GM12875 (cell line): ENCODE measurements around the gene MPV17L.
"Not testable (repeated sequence)": the region's sequence is repeated elsewhere in the genome, so short reads cannot be mapped to it uniquely, and the experiment has no call there.

Experiments
- H3K4me3 ChIP-seq: one replicate; pipeline ENCODE4 v1.5.1; 2011; ENCODE audit warnings: low read depth, low read length, control low read depth
- TF ChIP-seq, protein P1 (sequence below): IDR thresholded peaks from 2 replicates; pipeline ENCODE4 v1.5.1; 2011; ENCODE audit warnings: low read depth, mild to moderate bottlenecking, control low read depth, inconsistent platforms, low read length, moderate library complexity, borderline replicate concordance; ENCODE audit not compliant: insufficient read depth

Gene MPV17L

DNA sequence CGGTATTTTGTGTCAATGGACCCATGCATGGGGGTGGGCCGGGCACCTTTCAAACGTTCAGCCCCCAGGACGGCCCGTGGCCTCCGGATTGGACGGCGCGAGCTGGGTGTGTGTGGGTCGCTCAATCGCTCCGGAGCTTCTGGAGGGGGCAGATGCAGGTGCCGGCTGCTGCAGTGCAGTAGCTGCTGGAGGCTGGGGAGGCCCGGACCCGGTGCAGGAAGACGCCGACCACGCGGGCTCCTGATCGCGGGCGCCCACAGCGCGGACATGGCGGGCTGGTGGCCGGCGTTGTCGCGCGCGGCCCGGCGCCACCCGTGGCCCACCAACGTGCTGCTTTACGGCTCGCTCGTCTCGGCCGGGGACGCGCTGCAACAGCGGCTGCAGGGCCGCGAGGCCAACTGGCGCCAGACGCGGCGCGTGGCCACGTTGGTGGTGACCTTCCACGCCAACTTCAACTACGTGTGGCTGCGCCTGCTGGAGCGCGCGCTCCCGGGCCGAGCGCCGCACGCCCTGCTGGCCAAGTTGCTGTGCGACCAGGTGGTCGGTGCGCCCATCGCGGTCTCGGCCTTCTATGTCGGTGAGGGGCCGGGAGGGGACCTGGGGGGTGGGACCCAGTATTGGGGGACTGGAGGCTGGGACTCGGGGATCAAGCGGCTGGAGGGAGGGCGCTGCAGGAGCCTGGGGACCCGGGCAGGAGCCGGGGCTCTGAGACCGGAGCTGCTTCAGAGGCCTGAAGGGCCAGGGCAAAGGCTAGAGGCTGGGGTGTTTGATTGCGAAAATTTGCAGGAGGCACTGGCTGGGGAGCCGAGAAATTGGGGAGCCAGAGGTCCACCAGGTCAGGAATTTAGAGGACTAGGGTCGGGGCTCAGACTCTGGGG is at the start of gene MPV17L:
Gene MPV17L, plus strand, starts transcription at position 124 of the 878 bp plus-strand sequence. Its CDS starts 144 bp downstream, at position 268.
- H3K4me3 ChIP-seq, result not testable (repeated sequence)

DNA sequence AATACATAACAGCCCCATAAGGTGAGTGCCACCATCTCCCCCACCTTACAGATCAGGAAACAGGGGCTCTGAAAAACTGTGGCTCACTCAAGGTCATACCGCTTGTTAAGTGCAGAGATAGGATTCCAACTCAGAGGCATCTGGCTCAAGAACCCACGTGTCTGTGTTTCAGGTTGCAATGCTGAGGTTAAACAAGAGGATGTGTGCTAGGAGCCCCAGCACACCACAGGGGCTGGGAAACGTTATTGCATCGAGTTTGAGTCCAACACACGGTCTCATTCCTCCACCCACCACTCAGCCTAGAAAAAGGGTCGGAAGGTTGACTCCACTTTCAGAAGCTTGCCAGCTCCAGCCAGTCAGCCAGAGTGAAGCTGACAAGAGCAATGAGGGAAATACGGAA is 46.8 kb upstream of the MPV17L start:
- H3K4me3 ChIP-seq, result not testable (repeated sequence)

DNA sequence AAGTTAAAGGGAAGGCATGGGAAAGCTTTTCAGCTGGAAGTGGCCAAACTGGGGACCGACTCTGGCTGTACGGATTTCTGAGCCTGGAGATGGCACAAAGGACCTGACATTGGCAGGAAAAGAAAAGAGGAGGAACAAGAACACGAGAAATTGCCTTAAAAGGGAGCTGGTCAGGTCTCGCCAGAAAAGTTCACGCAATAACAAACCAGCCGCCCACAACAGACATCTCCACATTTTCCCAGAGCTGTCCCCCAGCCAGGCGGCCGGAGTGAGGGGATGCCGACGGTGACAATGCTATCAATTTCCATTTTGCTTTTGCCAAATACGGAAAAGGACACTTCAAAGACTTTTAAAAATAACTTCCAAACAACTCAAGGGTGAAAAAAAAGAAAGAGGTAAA is 44.3 kb upstream of the MPV17L start:
- not testable (repeated sequence) for H3K4me3 ChIP-seq

DNA sequence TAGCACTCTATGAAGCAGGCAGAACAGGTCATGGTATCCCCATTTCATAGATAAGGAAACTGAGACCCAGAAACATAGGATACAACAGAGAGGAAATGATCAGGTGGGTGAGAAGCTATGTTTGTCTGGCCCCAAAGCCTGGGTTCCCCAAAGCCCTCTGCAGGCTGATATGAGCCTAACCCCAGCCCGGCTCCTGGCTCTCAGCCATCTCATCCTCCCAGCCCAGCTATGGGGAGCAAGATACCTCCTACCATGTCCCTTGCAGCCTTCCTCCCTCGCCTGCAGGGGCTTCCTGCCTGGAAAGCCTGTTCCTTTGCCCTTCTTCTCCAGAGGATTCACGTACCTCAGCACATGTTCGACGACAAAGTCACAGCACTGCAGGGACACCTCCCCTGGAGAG is 43.8 kb upstream of the MPV17L start:
- H3K4me3 ChIP-seq, result not testable (repeated sequence)

DNA sequence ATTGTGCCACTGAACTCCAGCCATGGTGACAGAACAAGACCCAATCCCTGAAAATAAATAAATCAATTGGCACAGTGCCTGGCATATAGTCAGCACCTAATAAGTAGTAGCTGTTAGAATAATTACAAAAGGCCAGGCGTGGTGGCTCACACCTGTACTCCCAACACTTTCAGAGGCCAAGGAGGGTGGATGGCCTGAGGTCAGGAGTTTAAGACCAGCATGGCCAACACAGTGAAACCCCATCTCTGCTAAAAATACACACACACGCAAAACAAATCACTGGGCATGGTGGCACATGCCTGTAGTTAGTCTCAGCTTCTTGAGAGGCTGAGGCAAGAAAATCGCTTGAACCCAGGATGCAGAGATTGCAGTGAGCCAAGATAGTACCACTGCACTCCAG is 42.7 kb upstream of the MPV17L start:
- not testable (repeated sequence) for H3K4me3 ChIP-seq

DNA sequence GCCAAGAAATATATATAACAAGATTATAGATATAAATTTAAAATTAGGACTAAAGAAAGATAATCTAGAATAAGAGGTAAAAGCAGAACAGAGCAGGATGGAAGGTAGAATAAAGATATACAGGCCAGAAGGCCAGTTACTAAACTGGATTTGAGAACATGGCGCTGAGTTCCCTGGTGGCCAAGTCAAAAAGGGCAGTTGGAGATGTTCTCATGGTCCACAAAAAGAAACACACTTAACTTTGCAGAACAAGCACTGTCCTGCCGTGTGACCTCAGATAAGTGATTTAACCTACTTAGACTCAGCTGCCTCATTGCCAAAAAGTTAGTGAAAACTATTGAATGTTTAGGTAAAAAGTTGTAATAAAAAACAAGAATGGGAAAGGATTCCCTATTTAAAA is 40.7 kb upstream of the MPV17L start:
- not testable (repeated sequence) for H3K4me3 ChIP-seq

DNA sequence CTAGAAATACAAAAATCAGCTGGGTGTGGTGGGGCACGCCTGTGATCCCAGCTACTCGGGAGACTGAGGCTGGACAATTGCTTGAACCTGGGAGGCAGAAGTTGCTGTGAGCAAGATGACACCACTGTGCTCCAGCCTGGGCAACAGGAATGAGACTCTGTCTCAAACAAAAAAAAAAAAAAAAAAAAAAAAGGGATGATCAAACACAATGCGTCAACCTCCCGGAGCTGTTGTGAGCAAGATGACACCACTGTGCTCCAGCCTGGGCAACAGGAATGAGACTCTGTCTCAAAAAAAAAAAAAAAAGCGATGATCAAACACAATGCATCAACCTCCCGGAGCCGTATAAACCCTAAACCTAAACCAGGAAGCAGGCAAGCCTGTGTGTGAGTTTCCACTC is 38.1 kb upstream of the MPV17L start:
- H3K4me3 ChIP-seq, result not testable (repeated sequence)

DNA sequence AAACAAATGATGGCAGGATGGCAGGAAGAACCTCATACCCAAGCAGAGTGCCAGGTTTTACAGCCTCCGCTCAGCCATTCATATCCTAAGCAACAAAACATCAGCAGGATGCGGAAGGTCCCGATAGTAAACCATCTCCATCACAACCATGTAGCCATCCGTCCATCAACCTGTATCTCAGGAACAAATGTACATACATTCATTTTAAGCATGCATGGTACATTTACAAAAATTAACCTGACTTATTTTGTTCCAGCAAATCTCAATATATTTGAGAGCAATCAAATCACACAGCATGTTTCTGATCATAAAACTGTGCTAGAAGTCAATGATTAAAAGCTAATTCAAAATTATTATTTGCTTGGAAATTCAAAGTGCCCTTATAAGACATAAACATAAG is 17.4 kb upstream of the MPV17L start, which contains the start of gene NPIPA5:
Gene NPIPA5, minus strand, starts transcription at position 101 of the 400 bp plus-strand sequence. Its CDS starts 0 bp downstream, at position 101.
- not testable (repeated sequence) for H3K4me3 ChIP-seq

DNA sequence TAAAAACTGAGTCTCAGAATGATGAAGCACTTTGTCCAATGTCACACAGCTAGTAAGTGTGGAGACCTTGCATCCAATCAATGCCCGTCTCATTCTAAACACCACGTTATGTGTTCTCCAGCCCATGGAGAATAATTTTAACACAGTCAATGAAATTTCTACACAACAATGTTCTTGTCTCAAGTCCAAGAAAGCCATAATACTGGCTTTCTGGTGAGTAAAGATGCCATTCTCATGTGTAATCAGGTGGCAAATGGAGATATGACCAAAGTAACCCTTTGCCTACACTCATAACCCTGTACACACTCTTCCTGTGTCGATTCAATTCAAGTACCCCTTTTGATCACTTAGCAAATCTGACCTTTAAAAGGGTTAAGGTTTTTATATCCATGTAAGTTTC is 12.7 kb upstream of the MPV17L start:
- not testable (repeated sequence) for H3K4me3 ChIP-seq

DNA sequence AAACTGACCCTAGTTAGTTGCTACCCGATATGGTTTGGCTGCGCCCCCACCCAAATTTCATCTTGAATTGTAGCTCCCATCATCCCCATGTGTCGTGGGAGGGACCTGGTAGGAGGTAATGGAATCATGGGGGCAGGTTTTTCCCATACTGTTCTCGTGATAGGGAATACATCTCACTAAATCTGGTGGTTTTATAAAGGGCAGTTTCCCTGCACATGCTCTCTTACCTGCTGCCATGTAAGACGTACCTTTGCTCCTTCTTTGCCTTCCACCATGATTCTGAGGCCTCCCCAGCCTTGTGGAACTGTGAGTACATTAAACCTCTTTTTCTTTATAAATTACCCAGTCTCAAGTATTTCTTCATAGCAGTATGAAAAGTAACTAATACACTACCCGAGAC is 7.5 kb upstream of the MPV17L start:
- not testable (repeated sequence) for H3K4me3 ChIP-seq

DNA sequence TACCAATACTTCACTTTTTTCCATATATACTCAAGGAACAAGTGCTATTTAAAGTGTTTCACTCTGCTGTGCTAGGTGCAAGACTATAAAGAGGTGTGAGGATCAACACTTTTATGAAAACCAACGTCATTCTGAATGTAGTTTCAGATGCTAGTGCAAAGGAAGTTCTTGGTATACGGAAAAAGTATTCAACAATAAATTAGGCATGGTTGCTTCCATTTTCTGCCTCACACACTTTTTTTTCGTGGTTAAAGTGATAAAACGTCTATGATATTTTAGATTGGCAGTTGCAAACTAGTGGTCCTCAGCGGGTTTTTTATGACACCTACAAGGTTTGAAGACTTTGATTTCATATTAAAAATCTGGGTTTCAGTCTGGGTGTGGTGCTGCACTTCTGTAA is 5.6 kb upstream of the MPV17L start:
- H3K4me3 ChIP-seq, result not testable (repeated sequence)

DNA sequence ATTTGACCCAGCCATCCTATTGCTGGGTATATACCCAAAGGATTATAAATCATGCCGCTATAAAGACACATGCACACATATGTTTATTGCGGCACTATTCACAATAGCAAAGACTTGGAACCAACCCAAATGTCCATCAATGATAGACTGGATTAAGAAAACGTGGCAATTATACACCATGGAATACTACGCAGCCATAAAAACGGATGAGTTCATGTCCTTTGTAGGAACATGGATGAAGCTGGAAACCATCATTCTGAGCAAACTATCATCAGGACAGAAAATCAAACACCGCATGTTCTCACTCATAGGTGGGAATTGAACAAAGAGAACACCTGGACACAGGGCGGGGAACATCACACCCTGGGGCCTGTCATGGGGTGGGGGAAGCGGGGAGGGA is 2.5 kb upstream of the MPV17L start:
- not testable (repeated sequence) for H3K4me3 ChIP-seq

DNA sequence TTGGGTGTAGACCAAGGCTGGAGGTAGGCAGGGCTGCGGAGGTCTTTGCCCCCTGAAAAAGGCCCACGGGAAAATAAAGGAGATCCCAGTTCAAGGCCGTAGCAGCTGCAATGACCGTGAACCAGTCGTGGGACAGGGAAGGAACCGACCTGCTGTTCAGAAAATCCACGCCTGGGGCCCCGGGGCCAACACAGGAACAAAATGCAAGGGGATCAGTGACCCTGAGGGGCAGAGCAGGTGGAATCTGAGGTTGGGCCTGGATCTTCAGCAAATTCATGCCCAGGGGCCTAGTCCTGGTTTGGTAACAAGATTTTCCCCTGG is 915 bp downstream of the MPV17L start:
- not testable (repeated sequence) for H3K4me3 ChIP-seq

DNA sequence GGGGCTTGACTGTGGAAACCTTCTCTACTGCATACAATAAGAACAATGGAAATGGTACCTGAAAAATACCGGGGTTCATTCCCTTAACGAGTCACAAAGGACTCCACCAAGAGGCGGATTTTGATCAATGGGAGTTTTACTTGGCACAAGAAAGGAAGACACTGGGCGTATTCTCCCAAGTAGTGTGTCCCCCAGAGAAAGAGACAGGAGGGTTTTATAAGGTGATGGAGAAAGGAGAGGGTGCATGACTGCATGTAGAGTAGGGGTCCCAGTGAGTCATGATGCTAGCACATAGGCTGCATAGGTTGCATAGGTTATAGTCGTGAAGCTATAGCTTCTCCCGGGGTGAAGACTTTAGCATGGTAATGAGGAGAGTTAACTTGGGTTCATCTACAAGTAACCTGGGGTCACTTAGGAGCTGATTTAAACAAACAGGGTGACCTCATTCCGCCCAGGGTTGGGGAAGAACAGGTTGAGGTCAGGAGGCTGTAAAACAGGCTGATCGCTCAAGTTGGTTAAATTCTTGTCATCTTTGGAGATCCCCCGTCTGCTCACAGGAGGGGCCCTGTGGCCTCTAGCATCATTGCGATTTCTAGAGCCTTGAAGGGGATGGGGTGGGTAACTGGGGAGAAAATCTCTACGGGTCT is 1.5 kb downstream of the MPV17L start:
- TF ChIP-seq, protein P1, sequence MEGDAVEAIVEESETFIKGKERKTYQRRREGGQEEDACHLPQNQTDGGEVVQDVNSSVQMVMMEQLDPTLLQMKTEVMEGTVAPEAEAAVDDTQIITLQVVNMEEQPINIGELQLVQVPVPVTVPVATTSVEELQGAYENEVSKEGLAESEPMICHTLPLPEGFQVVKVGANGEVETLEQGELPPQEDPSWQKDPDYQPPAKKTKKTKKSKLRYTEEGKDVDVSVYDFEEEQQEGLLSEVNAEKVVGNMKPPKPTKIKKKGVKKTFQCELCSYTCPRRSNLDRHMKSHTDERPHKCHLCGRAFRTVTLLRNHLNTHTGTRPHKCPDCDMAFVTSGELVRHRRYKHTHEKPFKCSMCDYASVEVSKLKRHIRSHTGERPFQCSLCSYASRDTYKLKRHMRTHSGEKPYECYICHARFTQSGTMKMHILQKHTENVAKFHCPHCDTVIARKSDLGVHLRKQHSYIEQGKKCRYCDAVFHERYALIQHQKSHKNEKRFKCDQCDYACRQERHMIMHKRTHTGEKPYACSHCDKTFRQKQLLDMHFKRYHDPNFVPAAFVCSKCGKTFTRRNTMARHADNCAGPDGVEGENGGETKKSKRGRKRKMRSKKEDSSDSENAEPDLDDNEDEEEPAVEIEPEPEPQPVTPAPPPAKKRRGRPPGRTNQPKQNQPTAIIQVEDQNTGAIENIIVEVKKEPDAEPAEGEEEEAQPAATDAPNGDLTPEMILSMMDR, result no peak
- no peak overlapping the region for H3K4me3 ChIP-seq
